Measurements from ENCODE around the gene TSR2. TPM values are rescaled to one million over a fixed set of nuclear protein-coding genes. Genes with fewer than 3 reads are reported as not detected.

The TSR2 gene
- 10 to 100 TPM; 31.8 to 39.8 (median 38.5) TPM for total RNA-seq
- polyA plus RNA-seq: 42.3 TPM
- long read RNA-seq, donor 1, transcript TSR2-201 (5 exons, 1,534 nt): major isoform, 130 of 135 reads
- long read RNA-seq, donor 1, partial matches to known transcripts: 0 of 135 reads
- long read RNA-seq, donor 1, other reads (novel, unspliced or antisense): 5 of 135 reads
- long read RNA-seq, donor 2, transcript TSR2-201 (5 exons, 1,534 nt): major isoform, 50 of 54 reads
- long read RNA-seq, donor 2, partial matches to known transcripts: 1 of 54 reads
- long read RNA-seq, donor 2, other reads (novel, unspliced or antisense): 3 of 54 reads
- long read RNA-seq, donor 3, transcript TSR2-201 (5 exons, 1,534 nt): major isoform, 188 of 212 reads
- long read RNA-seq, donor 3, partial matches to known transcripts: 3 of 212 reads
- long read RNA-seq, donor 3, other reads (novel, unspliced or antisense): 21 of 212 reads
- long read RNA-seq, donor 4, transcript TSR2-201 (5 exons, 1,534 nt): major isoform, 45 of 48 reads
- long read RNA-seq, donor 4, partial matches to known transcripts: 2 of 48 reads
- long read RNA-seq, donor 4, other reads (novel, unspliced or antisense): 1 of 48 reads

- ATAC-seq: peak; percentile 99
- 0% methylated on average over 40 of the region's 40 CpGs for WGBS
These were observed at the start of gene TSR2 for GRCh38 chrX:54439960-54440871. Gene TSR2, plus strand, starts transcription at chrX:54440404. Its CDS starts 18 bp downstream, at chrX:54440422.

GRCh38 chrX:54397113-54397512, 43.1 kb upstream of the TSR2 start:
- H3K4me3 ChIP-seq (ENCODE audit: low read length): no peak overlapping the region
- H3K27ac ChIP-seq (ENCODE audit: low read length): no peak overlapping the region
- no peaks in the 10 kb centered on the region for H3K9me3 ChIP-seq (ENCODE audit: control insufficient read depth, low read length)
- no peaks in the 10 kb centered on the region for H3K4me1 ChIP-seq (ENCODE audit: control insufficient read depth, insufficient read depth, low read length)
- 75% methylated on average over 1 of the region's 1 CpG for WGBS
- DNase-seq (no peak), ATAC-seq (no peak)
- intact Hi-C loops (cut with DNase I): no loop called here
- H3K27me3 ChIP-seq (ENCODE audit: control insufficient read depth, insufficient read depth): no peaks in the 10 kb centered on the region

More at GRCh38 chrX:54439960-54440871, at the start of gene TSR2:
- intact Hi-C loops (cut with DNase I): no loop called here
- Histone ChIP-seq H3K27ac (ENCODE audit: low read length) (peak within 1 kb of the TSS; percentile 11), H3K4me1 (ENCODE audit: control insufficient read depth, insufficient read depth, low read length) (peaks cover 3% of the 10 kb centered on the region), H3K27me3 (ENCODE audit: control insufficient read depth, insufficient read depth) (no peaks in the 10 kb centered on the region), H3K9me3 (ENCODE audit: control insufficient read depth, low read length) (no peaks in the 10 kb centered on the region), H3K4me3 (ENCODE audit: low read length) (peak within 1 kb of the TSS; percentile 86)
- DNase-seq: peak; percentile 81 to 91 (median 88)

- no peak for DNase-seq
- Histone ChIP-seq H3K9me3 (ENCODE audit: control insufficient read depth, low read length) (no peaks in the 10 kb centered on the region), H3K4me1 (ENCODE audit: control insufficient read depth, insufficient read depth, low read length) (no peaks in the 10 kb centered on the region), H3K27me3 (ENCODE audit: control insufficient read depth, insufficient read depth) (no peaks in the 10 kb centered on the region), H3K4me3 (ENCODE audit: low read length) (no peak overlapping the region), H3K27ac (ENCODE audit: low read length) (no peak overlapping the region)
- ATAC-seq: no peak
- WGBS: 75% methylated on average over 2 of the region's 2 CpGs
- intact Hi-C loops (cut with DNase I): no loop called here
These were observed 32.9 kb upstream of the TSR2 start for GRCh38 chrX:54407266-54407665.

GRCh38 chrX:54411732-54412131, 28.5 kb upstream of the TSR2 start:
- no peak overlapping the region for H3K27ac ChIP-seq (ENCODE audit: low read length)
- no peak for DNase-seq
- H3K27me3 ChIP-seq (ENCODE audit: control insufficient read depth, insufficient read depth): no peaks in the 10 kb centered on the region
- no peak overlapping the region for H3K4me3 ChIP-seq (ENCODE audit: low read length)
- no peaks in the 10 kb centered on the region for H3K4me1 ChIP-seq (ENCODE audit: control insufficient read depth, insufficient read depth, low read length)
- no peaks in the 10 kb centered on the region for H3K9me3 ChIP-seq (ENCODE audit: control insufficient read depth, low read length)
- 52% methylated on average over 1 of the region's 1 CpG for WGBS
- ATAC-seq: peak; percentile 35 to 47
- intact Hi-C loops (cut with DNase I): no loop called here

GRCh38 chrX:54413753-54414152, 26.5 kb upstream of the TSR2 start:
- H3K27ac ChIP-seq (ENCODE audit: low read length): no peak overlapping the region
- no peak overlapping the region for H3K4me3 ChIP-seq (ENCODE audit: low read length)
- peaks cover 1% of the 10 kb centered on the region for H3K4me1 ChIP-seq (ENCODE audit: control insufficient read depth, insufficient read depth, low read length)
- DNase-seq: no peak
- intact Hi-C loops (cut with DNase I): no loop called here
- no peaks in the 10 kb centered on the region for H3K27me3 ChIP-seq (ENCODE audit: control insufficient read depth, insufficient read depth)
- no peak for ATAC-seq
- 79% methylated on average over 3 of the region's 3 CpGs for WGBS
- no peaks in the 10 kb centered on the region for H3K9me3 ChIP-seq (ENCODE audit: control insufficient read depth, low read length)

GRCh38 chrX:54415534-54416350, 24.5 kb upstream of the TSR2 start:
- Histone ChIP-seq H3K4me1 (ENCODE audit: control insufficient read depth, insufficient read depth, low read length) (peaks cover 1% of the 10 kb centered on the region), H3K27me3 (ENCODE audit: control insufficient read depth, insufficient read depth) (no peaks in the 10 kb centered on the region), H3K27ac (ENCODE audit: low read length) (no peak overlapping the region), H3K9me3 (ENCODE audit: control insufficient read depth, low read length) (no peaks in the 10 kb centered on the region), H3K4me3 (ENCODE audit: low read length) (no peak overlapping the region)
- no peak for DNase-seq
- intact Hi-C loops (cut with DNase I): no loop called here
- ATAC-seq: no peak
- WGBS: 24% methylated on average over 13 of the region's 13 CpGs

- H3K4me3 ChIP-seq (ENCODE audit: low read length): no peak overlapping the region
- no peak overlapping the region for H3K27ac ChIP-seq (ENCODE audit: low read length)
- WGBS: 90% methylated on average over 2 of the region's 2 CpGs
- intact Hi-C loops (cut with DNase I): no loop called here
- no peaks in the 10 kb centered on the region for H3K27me3 ChIP-seq (ENCODE audit: control insufficient read depth, insufficient read depth)
- no peak for ATAC-seq
- no peak for DNase-seq
- H3K4me1 ChIP-seq (ENCODE audit: control insufficient read depth, insufficient read depth, low read length): peaks cover 1% of the 10 kb centered on the region
- H3K9me3 ChIP-seq (ENCODE audit: control insufficient read depth, low read length): no peaks in the 10 kb centered on the region
These were observed 23.2 kb upstream of the TSR2 start for GRCh38 chrX:54416965-54417364.

- Histone ChIP-seq H3K27ac (ENCODE audit: low read length) (peak overlapping the region; percentile 37), H3K27me3 (ENCODE audit: control insufficient read depth, insufficient read depth) (no peaks in the 10 kb centered on the region), H3K9me3 (ENCODE audit: control insufficient read depth, low read length) (no peaks in the 10 kb centered on the region), H3K4me3 (ENCODE audit: low read length) (no peak overlapping the region), H3K4me1 (ENCODE audit: control insufficient read depth, insufficient read depth, low read length) (peaks cover 1% of the 10 kb centered on the region)
- 14% methylated on average over 3 of the region's 3 CpGs for WGBS
- DNase-seq: no peak
- intact Hi-C loops (cut with DNase I): no loop called here
- peak; percentile 74 to 85 for ATAC-seq
These were observed 20.5 kb upstream of the TSR2 start for GRCh38 chrX:54419559-54420302.

- 84% methylated on average over 3 of the region's 3 CpGs for whole genome bisulfite sequencing
- H3K27ac ChIP-seq (ENCODE audit: low read length): no peak overlapping the region
- H3K9me3 ChIP-seq (ENCODE audit: control insufficient read depth, low read length): no peaks in the 10 kb centered on the region
- intact Hi-C loops (cut with DNase I): no loop called here
- H3K27me3 ChIP-seq (ENCODE audit: control insufficient read depth, insufficient read depth): no peaks in the 10 kb centered on the region
- ATAC-seq: no peak
- no peak overlapping the region for H3K4me3 ChIP-seq (ENCODE audit: low read length)
- DNase-seq: no peak
- H3K4me1 ChIP-seq (ENCODE audit: control insufficient read depth, insufficient read depth, low read length): peaks cover 1% of the 10 kb centered on the region
These were observed 18.0 kb upstream of the TSR2 start for GRCh38 chrX:54422168-54422567.
